Astrocyte (in vitro differentiated cells and primary cell): ENCODE results near the gene ZFAND2B. TPM values are rescaled to one million over a fixed set of nuclear protein-coding genes. Genes with fewer than 3 reads are reported as not detected.

Experiments
- DNase-seq: peaks from one replicate; pipeline ENCODE4 v3.0.0-alpha.2; 2010; ENCODE audit warnings: low read depth
- FAIRE-seq: peaks from 2 replicates; lab custom pipeline; 2011; peaks lifted over from hg19 to GRCh38; lab: Jason Lieb, UNC
- H2AFZ ChIP-seq: 2 replicates; pipeline ENCODE4 v1.6.0; 2012; ENCODE audit warnings: low read depth, low read length, inconsistent platforms
- H3K27ac ChIP-seq: 2 replicates; pipeline ENCODE4 v1.5.1; 2011; ENCODE audit warnings: low read depth, low read length, inconsistent platforms
- H3K27me3 ChIP-seq: 2 replicates; pipeline ENCODE4 v1.6.0; 2011; ENCODE audit warnings: low read length, inconsistent platforms; ENCODE audit not compliant: insufficient read depth
- H3K36me3 ChIP-seq: 2 replicates; pipeline ENCODE4 v1.5.1; 2011; ENCODE audit warnings: low read length, inconsistent platforms; ENCODE audit not compliant: insufficient read depth
- H3K4me1 ChIP-seq: 2 replicates; pipeline ENCODE4 v1.5.1; 2011; ENCODE audit warnings: low read length, inconsistent platforms; ENCODE audit not compliant: insufficient read depth
- H3K4me2 ChIP-seq: 2 replicates; pipeline ENCODE4 v1.6.0; 2012; ENCODE audit warnings: low read length, inconsistent platforms
- H3K4me3 ChIP-seq: 2 replicates; pipeline ENCODE4 v1.5.1; 2011; ENCODE audit warnings: low read depth, mild to moderate bottlenecking, low read length, inconsistent platforms; ENCODE audit not compliant: insufficient read depth
- H3K79me2 ChIP-seq: 2 replicates; pipeline ENCODE4 v1.6.0; 2012; ENCODE audit warnings: mild to moderate bottlenecking, low read length, inconsistent platforms; ENCODE audit not compliant: insufficient read depth
- H3K9ac ChIP-seq: 2 replicates; pipeline ENCODE4 v1.6.0; 2012; ENCODE audit warnings: mild to moderate bottlenecking, low read length, inconsistent platforms
- H3K9me3 ChIP-seq: 2 replicates; pipeline ENCODE4 v1.5.1; 2012; ENCODE audit warnings: low read depth, mild to moderate bottlenecking, low read length, inconsistent platforms; ENCODE audit not compliant: insufficient read depth
- H4K20me1 ChIP-seq: 2 replicates; pipeline ENCODE4 v1.6.0; 2012; ENCODE audit warnings: low read length, inconsistent platforms; ENCODE audit not compliant: insufficient read depth
- H3K27ac Mint-ChIP-seq: one replicate; pipeline ENCODE4 v1.8.0; 2021; ENCODE audit warnings: mild to moderate bottlenecking, mixed read lengths; ENCODE audit not compliant: unreplicated experiment
- H3K27me3 Mint-ChIP-seq: one replicate; pipeline ENCODE4 v1.8.0; 2021; ENCODE audit warnings: low read depth, mixed read lengths; ENCODE audit not compliant: unreplicated experiment
- H3K36me3 Mint-ChIP-seq: one replicate; pipeline ENCODE4 v1.8.0; 2021; ENCODE audit warnings: low read depth, mixed read lengths; ENCODE audit not compliant: unreplicated experiment
- H3K4me1 Mint-ChIP-seq: one replicate; pipeline ENCODE4 v1.8.0; 2021; ENCODE audit warnings: low read depth, mixed read lengths; ENCODE audit not compliant: unreplicated experiment
- H3K4me3 Mint-ChIP-seq: one replicate; pipeline ENCODE4 v1.8.0; 2021; ENCODE audit warnings: mild to moderate bottlenecking, moderate library complexity, mixed read lengths; ENCODE audit not compliant: unreplicated experiment
- H3K9me3 Mint-ChIP-seq: one replicate; pipeline ENCODE4 v1.8.0; 2021; ENCODE audit warnings: mild to moderate bottlenecking, mixed read lengths; ENCODE audit not compliant: unreplicated experiment
- EZH2 ChIP-seq: IDR thresholded peaks from 2 replicates; pipeline ENCODE4 v1.6.1; 2012; ENCODE audit warnings: mild to moderate bottlenecking, low read length, inconsistent platforms; ENCODE audit not compliant: insufficient read depth
- total RNA-seq: library from RNA; stranded (reverse); gene quantifications from 2 replicates; pipeline ENCODE4 v1.2.1, GENCODE V29; 2021
- TF ChIP-seq, protein P1 (sequence below): IDR thresholded peaks from 2 replicates; pipeline ENCODE4 v1.5.1; 2011; ENCODE audit warnings: low read depth, mild to moderate bottlenecking, inconsistent platforms, low read length, moderate library complexity; ENCODE audit not compliant: insufficient read depth

The ZFAND2B gene
- total RNA-seq, 1 donor from 2014 or later: 24.0 TPM

- peak within 1 kb of the TSS; percentile 83 for H2AFZ ChIP-seq
- Mint-ChIP-seq H3K36me3 (peaks cover 24% of the 10 kb centered on the region), H3K9me3 (no peaks in the 10 kb centered on the region), H3K27me3 (no peaks in the 10 kb centered on the region), H3K4me1 (peaks cover 10% of the 10 kb centered on the region), H3K27ac (peak within 1 kb of the TSS; percentile 98), H3K4me3 (peak within 1 kb of the TSS; percentile 100)
- H4K20me1 ChIP-seq: peaks cover 10% of the 10 kb centered on the region
- H3K9me3 ChIP-seq: no peaks in the 10 kb centered on the region
- FAIRE-seq: no peak
- peak within 1 kb of the TSS; percentile 90 for H3K9ac ChIP-seq
- H3K27ac ChIP-seq: peak within 1 kb of the TSS; percentile 86
- peak; percentile 98 for DNase-seq
- peaks cover 25% of the 10 kb centered on the region for H3K36me3 ChIP-seq
- H3K27me3 ChIP-seq: no peaks in the 10 kb centered on the region
- H3K4me3 ChIP-seq: peak within 1 kb of the TSS; percentile 93
- peak within 1 kb of the TSS; percentile 99 for H3K4me2 ChIP-seq
- peaks cover 20% of the 10 kb centered on the region for H3K4me1 ChIP-seq
- peaks cover 35% of the 10 kb centered on the region for H3K79me2 ChIP-seq
- TF ChIP-seq, protein P1, sequence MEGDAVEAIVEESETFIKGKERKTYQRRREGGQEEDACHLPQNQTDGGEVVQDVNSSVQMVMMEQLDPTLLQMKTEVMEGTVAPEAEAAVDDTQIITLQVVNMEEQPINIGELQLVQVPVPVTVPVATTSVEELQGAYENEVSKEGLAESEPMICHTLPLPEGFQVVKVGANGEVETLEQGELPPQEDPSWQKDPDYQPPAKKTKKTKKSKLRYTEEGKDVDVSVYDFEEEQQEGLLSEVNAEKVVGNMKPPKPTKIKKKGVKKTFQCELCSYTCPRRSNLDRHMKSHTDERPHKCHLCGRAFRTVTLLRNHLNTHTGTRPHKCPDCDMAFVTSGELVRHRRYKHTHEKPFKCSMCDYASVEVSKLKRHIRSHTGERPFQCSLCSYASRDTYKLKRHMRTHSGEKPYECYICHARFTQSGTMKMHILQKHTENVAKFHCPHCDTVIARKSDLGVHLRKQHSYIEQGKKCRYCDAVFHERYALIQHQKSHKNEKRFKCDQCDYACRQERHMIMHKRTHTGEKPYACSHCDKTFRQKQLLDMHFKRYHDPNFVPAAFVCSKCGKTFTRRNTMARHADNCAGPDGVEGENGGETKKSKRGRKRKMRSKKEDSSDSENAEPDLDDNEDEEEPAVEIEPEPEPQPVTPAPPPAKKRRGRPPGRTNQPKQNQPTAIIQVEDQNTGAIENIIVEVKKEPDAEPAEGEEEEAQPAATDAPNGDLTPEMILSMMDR: no peak
- no peak for TF ChIP-seq EZH2
Measured at GRCh38 chr2:219229305-219230058, 22.9 kb downstream of the ZFAND2B start, which contains the start of the genes ANKZF1 and ATG9A. ANKZF1 (plus strand) TSS chr2:219229806; CDS start chr2:219230258, 452 bp downstream. ATG9A (minus strand) TSS chr2:219229636; CDS start chr2:219228024, 1,612 bp downstream.

DNA sequence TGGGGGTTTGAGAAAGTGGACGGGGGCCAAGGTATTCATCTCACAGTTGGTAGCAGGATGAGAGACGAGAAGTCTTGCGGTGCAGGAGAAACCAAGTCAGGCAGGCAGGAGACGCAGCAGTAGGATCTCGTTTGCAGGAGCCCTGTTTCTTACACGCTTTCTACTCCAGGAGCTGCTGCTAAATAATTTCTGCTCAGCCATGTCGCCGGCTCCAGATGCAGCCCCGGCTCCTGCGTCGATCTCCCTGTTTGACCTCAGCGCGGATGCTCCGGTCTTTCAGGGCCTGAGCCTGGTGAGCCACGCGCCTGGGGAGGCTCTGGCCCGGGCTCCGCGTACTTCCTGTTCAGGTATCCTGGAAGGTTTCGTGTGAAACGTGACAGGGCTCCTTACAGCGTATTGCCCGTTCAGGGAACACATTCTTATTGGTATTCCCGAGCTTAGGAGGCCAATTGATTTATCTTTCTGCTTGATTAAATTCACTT is 23.5 kb downstream of the ZFAND2B start:
- H3K4me1 Mint-ChIP-seq: peaks cover 10% of the 10 kb centered on the region
- peak overlapping the region; percentile 90 for H3K9ac ChIP-seq
- peak overlapping the region; percentile 93 for H3K4me2 ChIP-seq
- peaks cover 10% of the 10 kb centered on the region for H4K20me1 ChIP-seq
- peaks cover 20% of the 10 kb centered on the region for H3K4me1 ChIP-seq
- H3K9me3 ChIP-seq: no peaks in the 10 kb centered on the region
- peaks cover 22% of the 10 kb centered on the region for H3K36me3 Mint-ChIP-seq
- DNase-seq: peak; percentile 24
- no peaks in the 10 kb centered on the region for H3K27me3 Mint-ChIP-seq
- no peaks in the 10 kb centered on the region for H3K9me3 Mint-ChIP-seq
- H3K79me2 ChIP-seq: peaks cover 35% of the 10 kb centered on the region
- H3K27ac Mint-ChIP-seq: peak overlapping the region; percentile 98
- H3K4me3 ChIP-seq: peak overlapping the region; percentile 93
- peak overlapping the region; percentile 100 for H3K4me3 Mint-ChIP-seq
- H3K27ac ChIP-seq: peak overlapping the region; percentile 72
- FAIRE-seq: no peak
- TF ChIP-seq EZH2: no peak
- TF ChIP-seq, protein P1: no peak
- H3K36me3 ChIP-seq: peaks cover 21% of the 10 kb centered on the region
- peak overlapping the region; percentile 83 for H2AFZ ChIP-seq
- no peaks in the 10 kb centered on the region for H3K27me3 ChIP-seq
